GM18873 (cell line): ENCODE data around the gene CFAP57.

Experiments used
- ATAC-seq: cut with Tn5 transposase; IDR thresholded peaks from one replicate; pipeline ENCODE4 v1.9.1; 2021; ENCODE audit warnings: mild to moderate bottlenecking, moderate library complexity, moderate number of reproducible peaks; ENCODE audit not compliant: unreplicated experiment, low FRiP score

CFAP57 gene

DNA sequence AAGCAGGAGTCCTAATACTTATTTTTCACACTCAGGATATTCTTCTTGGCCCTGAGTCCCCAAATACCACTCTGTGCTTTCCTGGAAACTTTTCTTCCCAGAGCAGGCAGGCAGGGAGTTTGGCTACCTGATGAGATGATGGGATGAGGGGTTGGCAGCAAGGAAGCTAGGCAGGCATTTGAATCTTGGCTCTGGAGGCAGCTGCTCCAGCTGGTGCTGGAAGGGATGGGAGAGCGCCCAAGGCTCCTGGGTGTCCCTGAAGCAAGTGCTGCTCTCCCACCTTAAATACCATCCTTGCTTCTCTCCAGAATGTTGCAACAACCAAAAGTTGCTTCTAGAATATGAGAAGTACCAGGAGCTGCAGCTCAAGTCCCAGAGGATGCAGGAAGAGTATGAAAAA is 49.7 kb downstream of the CFAP57 start:
- no peak for ATAC-seq

DNA sequence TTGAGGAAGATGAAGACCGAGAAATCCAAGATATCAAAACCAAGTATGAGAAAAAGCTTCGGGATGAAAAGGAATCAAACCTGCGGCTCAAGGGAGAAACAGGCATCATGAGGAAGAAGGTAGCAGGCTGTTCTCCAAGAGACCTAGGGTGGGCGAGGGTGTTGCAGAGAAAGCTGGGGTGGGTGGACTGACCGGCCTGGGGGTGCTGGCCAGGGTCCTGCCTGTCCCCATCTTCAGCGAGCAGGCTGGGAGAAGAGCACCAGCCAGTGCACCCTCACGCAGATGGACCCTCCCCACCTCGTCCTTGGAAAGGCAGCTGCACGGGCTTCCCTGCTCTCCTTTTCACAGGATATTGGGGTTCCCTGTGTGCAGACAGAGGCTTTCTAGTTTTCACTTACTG is 50.7 kb downstream of the CFAP57 start:
- no peak for ATAC-seq

DNA sequence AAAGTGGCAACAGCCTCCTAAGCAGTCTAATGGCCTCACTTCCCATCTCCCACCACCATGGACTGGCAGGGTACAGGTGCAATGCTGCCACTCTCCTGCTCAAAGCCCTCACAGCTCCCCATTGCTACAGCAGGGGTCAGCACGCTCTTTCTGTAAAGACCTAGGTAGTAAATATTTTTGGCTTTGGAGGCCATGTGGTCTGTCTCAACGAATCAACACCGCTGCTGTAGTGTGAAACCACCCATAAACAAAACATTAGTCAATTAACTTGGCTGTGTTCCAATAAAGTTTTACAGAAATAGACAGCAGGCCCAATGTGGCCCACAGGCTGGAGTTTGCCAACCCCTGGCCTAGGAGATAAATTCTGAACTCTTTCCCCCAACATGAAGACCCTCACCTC is 53.0 kb downstream of the CFAP57 start:
- no peak for ATAC-seq

DNA sequence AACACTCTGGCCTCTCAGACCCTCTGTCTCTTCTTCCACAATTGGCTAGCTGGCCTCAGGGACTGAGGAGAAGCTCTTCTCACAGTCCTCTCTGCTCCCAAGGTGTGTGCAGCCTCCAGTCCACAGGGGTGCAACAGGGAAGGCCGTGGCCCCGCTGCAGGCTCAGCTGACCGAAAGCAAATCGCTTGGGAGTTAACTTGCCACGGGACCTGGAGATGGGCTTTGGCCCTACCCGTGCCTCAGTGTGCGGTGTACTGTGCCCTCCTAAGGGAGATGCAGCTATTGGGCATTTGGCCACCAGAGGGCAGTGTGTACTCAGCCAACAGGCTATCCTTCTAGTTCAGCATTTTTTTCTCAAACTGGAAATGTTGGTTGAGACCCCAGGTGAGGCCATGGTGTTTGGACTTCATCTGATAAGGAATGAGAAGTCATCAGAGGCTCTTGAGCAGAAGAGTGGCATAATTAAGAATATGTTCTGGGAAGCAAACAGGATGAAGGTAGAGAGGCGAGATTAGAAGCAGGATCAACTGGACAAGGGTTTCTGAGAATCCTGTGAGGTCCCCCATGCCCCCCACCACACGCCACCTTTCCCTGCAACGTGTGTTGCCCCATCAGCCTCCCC is 55.1 kb downstream of the CFAP57 start:
- no peak for ATAC-seq

DNA sequence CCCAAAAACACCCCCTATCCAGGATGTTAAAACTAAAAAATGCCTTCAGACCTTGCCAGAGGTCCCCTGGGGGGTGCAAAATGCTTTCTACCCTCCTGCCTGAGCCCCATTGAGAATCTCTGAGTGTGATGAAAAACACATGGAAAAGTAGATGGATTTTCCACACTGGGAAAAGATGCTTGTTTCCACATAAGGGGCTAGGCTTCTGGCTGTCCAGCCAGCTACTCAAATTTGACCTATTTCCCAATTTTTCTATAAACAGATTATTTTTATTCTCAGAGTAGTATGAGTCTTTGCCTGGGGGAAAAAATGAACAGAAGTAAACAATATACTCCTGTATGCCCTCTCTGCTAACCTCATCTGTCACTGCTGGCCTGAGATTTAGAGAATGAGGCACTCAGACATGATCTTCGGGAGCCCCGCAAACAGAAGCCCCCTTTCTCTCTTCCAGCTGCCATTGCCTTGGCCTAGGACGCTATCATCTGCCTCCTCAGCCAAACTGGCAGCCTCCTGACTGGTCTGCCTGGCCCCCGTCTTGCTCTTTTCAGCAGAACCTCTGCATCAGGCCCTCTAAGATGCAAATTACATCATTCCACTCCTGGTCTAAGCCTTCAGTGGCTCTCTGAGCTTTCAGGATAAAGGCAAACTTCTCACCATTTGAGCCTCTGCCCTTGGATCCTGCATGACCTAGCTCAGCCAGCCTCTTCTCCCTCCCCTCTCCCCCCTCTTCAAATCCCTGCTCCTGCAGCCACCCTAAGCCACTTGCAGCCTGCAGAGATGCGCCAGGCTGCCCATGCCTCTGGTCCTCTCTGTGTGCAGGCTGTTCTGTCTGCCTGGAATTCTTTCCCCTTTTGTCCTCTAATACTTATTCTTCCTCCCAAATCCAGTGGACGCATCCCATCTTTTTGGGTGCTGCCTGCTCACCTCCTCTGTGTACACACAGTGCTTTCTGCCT is 58.0 kb downstream of the CFAP57 start:
- no peak for ATAC-seq

DNA sequence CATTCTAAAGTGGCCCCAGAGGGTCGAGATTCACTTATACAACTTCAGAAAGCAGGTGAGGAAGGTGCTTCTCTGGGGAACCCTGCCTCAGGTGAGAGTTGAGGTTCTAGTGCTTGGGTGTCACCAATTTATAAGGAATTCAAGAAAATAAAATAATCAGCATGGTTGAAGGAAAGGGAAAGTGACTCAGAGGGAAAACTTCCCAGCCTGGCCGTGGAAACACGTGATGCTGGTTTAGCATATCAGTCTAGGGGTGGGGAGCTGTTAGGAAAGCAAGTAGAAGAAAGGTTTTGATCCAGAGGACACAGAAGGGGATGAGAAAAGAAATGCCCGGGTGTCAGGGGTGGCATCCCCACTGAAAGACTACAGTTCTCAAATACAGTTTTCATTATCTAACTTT is 59.9 kb downstream of the CFAP57 start:
- no peak for ATAC-seq

DNA sequence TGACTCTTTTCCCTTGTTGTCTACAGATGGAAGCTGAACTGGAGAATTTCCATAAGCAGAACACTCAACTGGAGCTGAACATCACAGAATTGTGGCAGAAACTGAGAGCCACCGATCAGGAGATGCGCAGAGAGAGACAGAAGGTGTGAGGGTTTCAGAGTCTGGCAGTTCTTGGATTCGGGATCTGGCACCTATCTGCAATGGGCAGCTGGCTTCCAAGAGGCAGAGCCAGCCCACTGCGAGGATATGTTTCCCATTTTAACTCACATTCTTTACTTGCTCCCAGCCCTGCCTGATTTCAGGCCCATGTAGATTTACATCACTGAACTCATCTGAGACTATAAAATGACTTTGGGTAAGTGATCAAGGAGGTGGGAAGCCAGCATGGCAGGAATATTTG is 60.4 kb downstream of the CFAP57 start:
- no peak for ATAC-seq

DNA sequence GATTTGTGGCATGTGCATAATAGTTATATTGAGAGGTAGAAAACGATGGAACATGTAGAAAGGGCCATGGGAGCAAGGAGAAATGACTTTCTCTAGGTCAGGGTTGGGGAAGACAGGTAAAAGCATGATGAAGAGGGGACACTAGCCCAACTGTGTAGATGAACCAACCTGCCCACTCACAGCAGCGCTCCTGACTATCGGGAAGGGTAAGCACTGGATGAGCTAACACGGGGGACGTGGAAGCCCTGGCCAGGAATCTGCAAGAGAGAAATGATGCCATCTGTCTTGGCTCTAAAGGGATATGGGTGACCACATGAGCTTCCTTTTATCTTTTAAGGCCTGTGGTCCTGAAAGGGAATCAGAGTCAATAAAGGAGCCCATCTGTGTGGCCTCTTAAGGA is 61.5 kb downstream of the CFAP57 start:
- no peak for ATAC-seq

DNA sequence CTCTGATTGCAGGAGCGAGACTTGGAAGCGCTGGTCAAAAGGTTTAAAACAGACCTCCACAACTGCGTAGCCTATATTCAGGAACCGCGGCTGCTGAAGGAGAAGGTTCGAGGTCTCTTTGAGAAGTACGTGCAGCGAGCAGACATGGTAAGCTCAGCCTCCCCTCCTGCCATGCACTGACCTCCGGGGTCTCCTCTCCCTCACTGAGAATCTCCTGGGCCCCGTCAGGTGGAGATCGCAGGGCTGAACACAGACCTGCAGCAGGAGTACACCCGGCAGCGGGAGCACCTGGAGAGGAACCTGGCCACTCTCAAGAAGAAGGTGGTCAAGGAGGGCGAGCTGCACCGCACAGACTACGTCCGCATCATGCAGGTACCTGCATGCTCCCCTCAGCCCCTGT is 62.1 kb downstream of the CFAP57 start:
- no peak for ATAC-seq

DNA sequence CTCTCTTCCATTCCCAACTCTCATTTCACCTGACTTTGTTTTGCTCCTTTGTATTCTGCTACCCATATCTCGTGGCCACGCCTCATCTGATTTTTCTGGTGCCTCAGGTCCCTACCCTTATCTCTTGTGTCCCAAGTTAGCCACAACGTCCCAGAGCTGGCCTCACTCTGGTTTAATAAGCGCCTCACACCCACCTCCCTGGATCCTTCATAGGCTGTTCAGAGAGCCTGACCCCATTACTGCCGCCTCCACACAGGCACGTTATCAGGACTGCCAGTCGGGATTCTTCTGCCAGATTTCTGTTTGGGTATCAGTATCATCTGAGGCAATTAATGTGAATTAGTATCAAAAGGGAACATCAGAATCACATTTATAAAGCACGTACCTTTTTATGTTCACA is 62.9 kb downstream of the CFAP57 start:
- ATAC-seq, result no peak

DNA sequence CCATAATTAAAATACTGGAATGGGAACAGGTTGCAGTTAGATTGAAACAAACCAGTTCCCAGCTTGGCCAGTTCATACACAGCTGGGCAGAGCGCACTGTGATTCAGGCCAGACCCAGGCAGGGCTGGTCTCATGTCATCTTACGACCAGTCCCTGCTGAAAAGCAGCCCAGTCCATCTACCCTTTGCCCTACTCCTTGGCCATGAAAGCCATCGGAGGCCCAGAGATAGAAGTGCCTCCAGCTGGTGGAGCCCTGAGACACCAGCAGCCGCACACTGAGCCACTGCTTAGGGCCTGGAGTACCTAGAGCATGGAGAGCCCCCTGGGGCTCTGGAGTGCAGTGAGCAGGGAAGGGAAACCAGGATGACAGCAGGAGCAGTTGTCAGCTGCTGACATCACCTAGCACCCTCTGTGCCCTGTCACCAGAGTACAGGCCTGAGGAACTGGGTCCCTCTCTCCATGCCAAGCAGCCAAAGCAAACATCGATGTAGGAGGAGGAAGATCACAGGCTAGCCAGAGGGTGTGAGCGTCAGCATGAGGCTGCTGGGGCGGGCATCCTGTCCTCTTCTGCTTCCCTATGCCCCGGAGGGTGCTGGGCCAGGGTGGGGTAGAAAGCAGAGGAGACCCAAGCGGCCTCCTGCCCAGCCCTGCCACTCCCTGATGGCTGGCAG is 63.5 kb downstream of the CFAP57 start:
- ATAC-seq, result no peak

DNA sequence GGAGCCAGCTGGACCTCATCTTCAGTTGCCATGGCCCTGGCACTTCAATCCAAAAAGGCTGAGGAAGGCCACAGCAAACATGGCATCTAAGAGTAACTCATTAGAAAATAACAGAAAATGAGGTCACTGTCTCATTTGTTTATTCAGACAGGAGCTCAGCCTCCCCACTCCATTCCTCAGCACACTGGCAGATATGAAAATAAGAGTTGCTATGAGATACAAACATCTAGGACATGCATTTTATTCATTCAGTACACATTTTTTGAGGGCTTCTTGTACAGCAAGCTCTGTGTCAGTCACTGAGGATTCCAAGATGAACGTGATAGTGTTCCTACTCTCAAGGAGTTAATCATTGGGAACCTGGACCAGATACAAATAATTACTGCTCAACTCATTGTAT is 65.0 kb downstream of the CFAP57 start:
- no peak for ATAC-seq

DNA sequence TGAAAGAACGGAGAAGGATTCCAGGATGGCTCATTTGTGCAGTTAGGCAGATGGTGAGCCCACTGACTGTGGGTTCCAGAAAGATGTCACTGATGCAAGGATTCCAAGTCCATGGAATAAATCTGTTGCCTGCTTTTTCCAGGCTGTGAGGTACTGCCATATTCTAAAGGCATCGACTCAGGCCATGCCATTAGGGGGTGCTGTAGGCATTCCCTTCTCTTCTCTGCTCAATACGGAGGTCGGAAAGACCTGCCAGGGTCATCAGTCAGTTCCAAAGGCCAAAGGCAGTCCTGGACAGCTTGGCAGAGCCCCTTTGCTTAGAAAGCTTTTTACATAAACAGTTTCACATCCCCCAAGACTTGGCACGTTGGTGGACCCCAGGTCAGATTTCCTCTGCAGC is 66.0 kb downstream of the CFAP57 start:
- ATAC-seq, result no peak

DNA sequence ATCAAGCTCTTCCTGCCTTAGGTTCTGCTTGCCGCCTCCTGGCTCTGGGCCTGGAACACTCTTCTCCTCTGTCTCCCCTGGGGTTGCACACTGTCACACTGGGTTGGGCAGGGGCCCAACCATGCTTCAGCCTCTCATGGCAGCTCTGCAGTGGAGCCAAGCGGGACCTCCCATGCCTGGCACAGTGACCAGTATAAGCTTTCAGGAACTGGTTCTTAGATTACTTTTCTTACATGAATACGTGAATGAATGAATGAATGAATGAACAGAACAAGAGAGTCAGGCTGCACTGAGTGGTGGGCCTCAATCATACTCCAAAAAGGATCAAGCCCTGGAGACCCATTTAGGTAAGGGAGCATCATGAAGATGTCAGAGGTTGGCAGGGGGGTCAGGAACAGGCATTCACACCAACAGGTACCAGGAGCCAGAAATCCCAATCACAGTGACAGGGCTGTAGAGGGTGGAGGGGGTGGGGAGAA is 66.9 kb downstream of the CFAP57 start:
- ATAC-seq, result no peak

DNA sequence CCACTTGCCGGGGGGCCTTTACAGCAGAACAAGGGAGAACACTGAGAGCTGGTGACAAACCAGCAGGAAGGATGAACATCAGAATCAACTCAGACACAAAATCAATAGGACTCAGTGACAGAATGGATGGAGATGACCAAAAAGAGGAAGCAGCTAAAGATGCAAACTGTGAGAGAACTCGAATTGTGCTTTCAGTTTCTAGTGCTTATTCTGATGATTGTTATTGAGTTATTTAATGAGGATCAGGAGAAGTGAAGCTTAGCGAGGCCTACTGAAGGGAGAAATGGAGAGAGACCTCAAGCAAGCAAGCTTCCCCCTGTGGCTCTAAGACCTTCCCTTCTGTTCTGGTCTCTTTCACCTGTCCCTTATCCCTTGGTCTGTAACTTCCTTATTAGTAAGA is 67.4 kb downstream of the CFAP57 start:
- peak; percentile 76 for ATAC-seq

DNA sequence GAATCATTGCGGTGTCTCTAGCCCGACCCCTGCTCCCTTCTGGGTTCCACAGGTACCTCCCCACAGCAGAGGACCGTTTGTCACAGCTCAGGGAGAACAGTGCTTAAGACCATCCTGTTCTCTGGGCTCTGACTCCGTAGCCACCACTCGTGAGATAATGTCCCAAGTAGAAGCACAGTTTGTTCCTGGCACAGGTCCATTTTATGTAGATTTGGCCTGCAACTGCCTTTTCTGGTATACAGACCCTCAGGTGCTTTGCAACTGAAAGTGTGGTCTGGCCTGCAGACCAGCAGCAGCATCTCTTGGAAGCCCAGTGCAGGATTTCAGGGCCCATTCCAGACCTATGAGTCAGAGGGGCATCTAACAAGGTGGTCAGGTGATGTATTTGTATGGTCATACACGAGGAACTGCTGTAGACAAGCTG is 69.3 kb downstream of the CFAP57 start:
- ATAC-seq, result no peak

DNA sequence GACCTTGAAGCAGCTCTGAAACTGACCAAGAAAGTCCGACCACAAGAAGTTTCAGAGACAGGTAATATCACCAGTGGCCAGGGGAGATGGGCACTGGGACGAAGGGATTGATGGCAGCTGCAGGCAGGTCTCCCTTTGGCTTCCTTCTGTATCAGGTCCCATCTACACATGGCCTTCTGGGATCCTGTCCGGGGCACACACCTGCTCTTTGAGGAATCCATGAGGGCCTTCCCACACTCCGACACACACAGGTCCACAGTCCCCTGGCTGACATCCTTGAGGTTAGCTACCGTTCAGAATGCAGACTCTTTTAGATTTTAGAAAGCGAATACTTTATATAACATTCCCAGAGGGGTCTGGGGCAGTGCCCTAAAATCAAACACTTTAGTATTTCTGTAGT is 71.2 kb downstream of the CFAP57 start:
- no peak for ATAC-seq

DNA sequence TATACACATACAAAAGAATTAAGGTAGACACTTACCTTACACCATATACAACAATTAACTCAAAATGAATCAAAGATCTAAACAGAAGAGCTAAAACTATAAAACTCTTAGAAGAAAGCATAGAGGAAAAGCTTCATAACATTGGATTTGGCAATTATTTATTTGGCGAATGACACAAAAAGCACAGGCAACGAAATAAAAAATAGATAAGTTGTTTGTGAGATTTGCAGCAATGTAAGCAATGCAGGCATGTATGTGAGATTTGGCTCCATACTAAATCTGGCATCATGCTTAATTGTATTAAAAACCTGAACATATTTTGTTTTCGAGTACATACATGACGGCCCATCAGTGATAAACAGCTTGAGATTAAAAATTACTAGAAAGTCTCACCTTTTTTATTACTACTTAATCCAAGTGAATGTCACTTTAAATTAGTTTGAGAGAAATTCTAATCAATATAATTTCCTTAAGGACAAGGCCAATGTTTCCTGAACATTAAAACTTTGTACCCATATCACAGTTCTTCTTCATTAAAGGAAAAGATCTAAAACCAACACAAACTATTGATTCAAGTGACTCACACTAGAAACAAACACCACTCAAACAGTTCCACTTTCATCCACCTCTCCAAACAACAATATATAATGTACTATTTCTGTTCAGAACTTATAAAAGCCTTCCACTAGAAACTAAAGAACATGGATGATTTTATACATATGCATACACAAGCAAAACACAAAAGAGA is 74.5 kb downstream of the CFAP57 start:
- ATAC-seq, result no peak

DNA sequence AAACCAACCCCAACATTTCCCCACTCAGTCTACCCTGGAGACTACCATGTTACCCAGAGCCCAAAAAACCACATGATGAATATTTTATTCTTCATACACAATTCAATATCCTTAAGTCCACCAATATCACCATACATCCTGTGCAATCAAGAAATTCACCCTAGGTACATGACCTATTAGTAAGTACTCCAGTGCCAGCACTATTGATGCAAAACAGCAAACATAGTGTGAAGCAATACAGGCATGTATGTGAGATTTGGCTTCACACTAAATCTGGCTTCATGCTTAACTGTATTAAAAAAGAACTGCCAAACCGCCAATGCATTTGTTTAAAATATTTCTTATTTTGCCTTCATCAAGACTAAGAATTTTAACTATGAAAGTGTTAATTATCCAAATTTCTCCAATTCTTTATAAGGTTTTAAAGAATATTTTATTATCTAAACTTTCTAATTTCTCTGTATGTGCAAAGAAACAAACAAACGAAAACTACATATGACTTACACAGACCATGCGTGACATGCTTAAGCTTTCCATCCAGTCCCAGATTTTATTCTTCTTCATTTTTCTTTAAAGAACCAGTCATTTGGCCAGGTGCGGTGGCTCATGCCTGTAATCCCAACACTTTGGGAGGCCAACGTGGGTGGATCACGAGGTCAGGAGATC is 75.3 kb downstream of the CFAP57 start:
- no peak for ATAC-seq

DNA sequence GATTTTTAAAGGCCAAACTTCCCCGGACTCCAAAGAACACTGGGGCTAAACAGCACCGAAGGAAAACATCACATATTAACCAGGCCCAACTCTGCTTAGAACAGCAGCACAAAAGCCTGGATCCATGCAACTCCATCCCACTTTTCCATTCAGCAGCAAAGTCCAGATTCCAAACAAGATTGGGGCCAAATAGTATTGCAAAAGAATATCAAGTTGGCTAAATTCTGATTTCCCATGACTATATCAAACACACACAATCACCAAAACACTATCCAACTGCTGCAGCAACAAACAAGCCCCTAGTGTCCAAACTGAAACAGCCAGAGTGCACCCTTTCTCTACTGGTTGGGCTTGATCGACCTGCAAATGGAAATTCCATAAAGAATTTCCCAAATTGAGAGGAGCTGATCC is 78.2 kb downstream of the CFAP57 start:
- no peak for ATAC-seq
